Smooth muscle cell (in vitro differentiated cells): ENCODE measurements around the gene COL4A2. TPM values are rescaled to one million over a fixed set of nuclear protein-coding genes. Genes with fewer than 3 reads are reported as not detected.

Experiments
- DNase-seq: peaks from one replicate; lab custom pipeline; 2025; ENCODE audit not compliant: unreplicated experiment; lab: John Stamatoyannopoulos, UW
- H2AFZ ChIP-seq: fragments of 200-600 bp; sonication (generic); 2 replicates; pipeline ENCODE4 v1.6.0; 2016; ENCODE audit warnings: antibody characterized with exemption, low read depth, mild to moderate bottlenecking
- H3F3A ChIP-seq: fragments of 200-600 bp; sonication (generic); 2 replicates; pipeline ENCODE4 v1.6.0; 2017; ENCODE audit warnings: antibody characterized with exemption, low read depth
- H3K27ac ChIP-seq: fragments of 200-600 bp; sonication (generic); 2 replicates; pipeline ENCODE4 v1.5.1; 2016; ENCODE audit warnings: low read depth, mild to moderate bottlenecking
- H3K27me3 ChIP-seq: fragments of 200-600 bp; sonication (generic); 2 replicates; pipeline ENCODE4 v1.6.1; 2016; ENCODE audit warnings: low read depth, mild to moderate bottlenecking
- H3K36me3 ChIP-seq: fragments of 200-600 bp; sonication (generic); 2 replicates; pipeline ENCODE4 v1.5.1; 2016; ENCODE audit warnings: low read depth
- H3K4me1 ChIP-seq: fragments of 200-600 bp; sonication (generic); 2 replicates; pipeline ENCODE4 v1.5.1; 2016; ENCODE audit warnings: low read depth
- H3K4me2 ChIP-seq: fragments of 200-600 bp; sonication (generic); 2 replicates; pipeline ENCODE4 v1.6.0; 2016; ENCODE audit warnings: mild to moderate bottlenecking
- H3K4me3 ChIP-seq: fragments of 200-600 bp; sonication (generic); 2 replicates; pipeline ENCODE4 v1.5.1; 2016; ENCODE audit warnings: mild to moderate bottlenecking
- H3K79me2 ChIP-seq: fragments of 200-600 bp; sonication (generic); 2 replicates; pipeline ENCODE4 v1.6.0; 2016; ENCODE audit warnings: low read depth, mild to moderate bottlenecking
- H3K9ac ChIP-seq: fragments of 200-600 bp; sonication (generic); 2 replicates; pipeline ENCODE4 v1.6.0; 2016; ENCODE audit warnings: low read depth
- H3K9me3 ChIP-seq: fragments of 200-600 bp; sonication (generic); replicated peaks from 2 replicates; pipeline ENCODE4 v1.5.1; 2016; ENCODE audit warnings: low read depth
- H4K20me1 ChIP-seq: fragments of 200-600 bp; sonication (generic); 2 replicates; pipeline ENCODE4 v1.6.0; 2016; ENCODE audit warnings: low read depth
- WGBS: methylation state at CpG from one replicate; pipeline ENCODE4 v1.1.7; 2016; ENCODE audit warnings: low lambda C conversion rate; 5-methylcytosine and 5-hydroxymethylcytosine counted together
- polyA plus RNA-seq: library from polyadenylated mRNA; unstranded; fragments of >200 nt; fragmentation: Nextera tagmentation; extraction: Ambion mirVana; gene quantifications from 2 replicates; pipeline ENCODE4 v1.2.1, GENCODE V29; 2016
- total RNA-seq: library from RNA; depleted of rRNA; stranded (reverse); fragments of >200 nt; gene quantifications from 2 replicates; pipeline ENCODE4 v1.2.3, GENCODE V29; 2014
- TF ChIP-seq, protein P1 (sequence below): fragments of 200-600 bp; sonication (generic); IDR thresholded peaks from 2 replicates; pipeline ENCODE4 v1.5.1; 2017; ENCODE audit warnings: borderline replicate concordance, mild to moderate bottlenecking, antibody characterized with exemption; ENCODE audit not compliant: insufficient read depth, poor library complexity, severe bottlenecking

COL4A2 gene
- total and polyA plus RNA-seq, 2 experiments from 2014 or later = 1,456 to 2,786 TPM

DNA sequence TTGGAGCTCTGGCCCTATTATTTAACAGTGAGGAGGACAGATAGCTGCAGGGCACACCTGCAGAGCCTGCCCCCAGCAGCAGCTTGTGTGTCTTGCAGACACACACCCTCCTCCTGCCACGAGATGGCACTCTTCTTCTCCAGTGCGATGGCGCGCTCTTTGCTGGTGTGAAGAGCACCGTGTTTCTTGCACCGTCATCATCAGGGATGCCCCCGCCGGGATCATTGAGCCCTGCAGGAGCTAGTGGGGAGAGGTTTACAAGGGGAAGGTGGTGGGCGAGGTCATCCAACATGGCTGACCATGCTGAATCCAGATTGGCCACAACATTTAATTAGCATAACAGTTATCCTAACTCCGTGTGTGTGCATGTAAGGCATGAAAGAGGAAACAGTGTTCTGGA lies 148.9 kb downstream of the COL4A2 start:
- peaks cover 6% of the 10 kb centered on the region for H3K79me2 ChIP-seq
- H4K20me1 ChIP-seq = peaks cover 61% of the 10 kb centered on the region
- peaks cover 10% of the 10 kb centered on the region for H3K4me1 ChIP-seq
- no peak overlapping the region for H3K4me2 ChIP-seq
- WGBS = 47% methylated on average over 10 of the region's 10 CpGs
- TF ChIP-seq, protein P1, sequence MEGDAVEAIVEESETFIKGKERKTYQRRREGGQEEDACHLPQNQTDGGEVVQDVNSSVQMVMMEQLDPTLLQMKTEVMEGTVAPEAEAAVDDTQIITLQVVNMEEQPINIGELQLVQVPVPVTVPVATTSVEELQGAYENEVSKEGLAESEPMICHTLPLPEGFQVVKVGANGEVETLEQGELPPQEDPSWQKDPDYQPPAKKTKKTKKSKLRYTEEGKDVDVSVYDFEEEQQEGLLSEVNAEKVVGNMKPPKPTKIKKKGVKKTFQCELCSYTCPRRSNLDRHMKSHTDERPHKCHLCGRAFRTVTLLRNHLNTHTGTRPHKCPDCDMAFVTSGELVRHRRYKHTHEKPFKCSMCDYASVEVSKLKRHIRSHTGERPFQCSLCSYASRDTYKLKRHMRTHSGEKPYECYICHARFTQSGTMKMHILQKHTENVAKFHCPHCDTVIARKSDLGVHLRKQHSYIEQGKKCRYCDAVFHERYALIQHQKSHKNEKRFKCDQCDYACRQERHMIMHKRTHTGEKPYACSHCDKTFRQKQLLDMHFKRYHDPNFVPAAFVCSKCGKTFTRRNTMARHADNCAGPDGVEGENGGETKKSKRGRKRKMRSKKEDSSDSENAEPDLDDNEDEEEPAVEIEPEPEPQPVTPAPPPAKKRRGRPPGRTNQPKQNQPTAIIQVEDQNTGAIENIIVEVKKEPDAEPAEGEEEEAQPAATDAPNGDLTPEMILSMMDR = peak; percentile 54
- peaks cover 1% of the 10 kb centered on the region for H3K36me3 ChIP-seq
- peak; percentile 5 for DNase-seq
- no peak overlapping the region for H3K9ac ChIP-seq
- peaks cover 80% of the 10 kb centered on the region for H3F3A ChIP-seq
- no peaks in the 10 kb centered on the region for H3K9me3 ChIP-seq
- H3K4me3 ChIP-seq = no peak overlapping the region
- H3K27me3 ChIP-seq = no peaks in the 10 kb centered on the region
- no peak overlapping the region for H3K27ac ChIP-seq
- no peak overlapping the region for H2AFZ ChIP-seq

DNA sequence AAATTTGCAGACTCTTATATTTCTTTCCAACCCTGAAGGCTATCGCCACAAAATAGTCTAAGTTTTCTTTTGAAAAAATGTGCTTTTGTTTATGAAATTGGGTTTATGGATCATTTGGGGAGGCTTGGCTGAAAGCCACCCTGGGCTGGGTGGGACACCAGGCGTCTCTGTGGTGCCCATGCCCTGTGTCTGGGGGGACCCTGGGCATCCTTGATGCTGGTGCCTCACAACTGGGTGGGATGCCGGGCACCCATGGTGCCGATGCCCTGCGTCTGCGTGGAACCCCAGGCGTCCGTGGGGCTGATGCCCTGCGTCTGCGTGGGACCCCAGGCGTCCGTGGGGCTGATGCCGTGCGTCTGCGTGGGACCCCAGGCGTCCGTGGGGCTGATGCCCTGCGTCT lies 149.5 kb downstream of the COL4A2 start:
- Histone ChIP-seq H3K36me3 (peaks cover 4% of the 10 kb centered on the region), H3K4me3 (no peak overlapping the region), H3K27ac (no peak overlapping the region), H3K27me3 (no peaks in the 10 kb centered on the region), H3F3A (peaks cover 78% of the 10 kb centered on the region), H2AFZ (no peak overlapping the region), H3K79me2 (peaks cover 6% of the 10 kb centered on the region), H4K20me1 (peaks cover 66% of the 10 kb centered on the region), H3K4me2 (no peak overlapping the region), H3K9ac (no peak overlapping the region), H3K9me3 (no peaks in the 10 kb centered on the region), H3K4me1 (peaks cover 10% of the 10 kb centered on the region)
- TF ChIP-seq, protein P1 = no peak
- DNase-seq = no peak
- WGBS = 93% methylated on average over 14 of the region's 18 CpGs

DNA sequence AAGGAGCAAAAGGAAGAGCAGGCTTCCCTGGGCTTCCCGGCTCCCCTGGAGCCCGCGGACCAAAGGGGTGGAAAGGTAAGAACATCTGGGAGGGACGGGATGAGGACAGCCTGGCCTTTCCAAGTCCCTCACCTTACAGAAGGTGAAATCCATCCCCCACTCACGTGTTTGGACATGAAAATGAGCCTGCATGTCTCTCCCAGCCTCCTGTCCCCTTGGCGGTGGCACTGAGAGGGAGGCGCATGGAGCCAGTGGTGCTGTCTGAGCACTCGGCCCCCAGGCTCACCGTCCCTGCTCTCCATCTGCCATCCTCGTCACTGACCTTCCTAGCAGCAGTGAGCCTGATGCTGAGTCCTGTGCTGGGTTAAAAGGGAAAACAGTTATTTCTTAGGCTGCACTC lies 150.3 kb downstream of the COL4A2 start:
- peaks cover 4% of the 10 kb centered on the region for H3K36me3 ChIP-seq
- no peaks in the 10 kb centered on the region for H3K27me3 ChIP-seq
- WGBS = 94% methylated on average over 10 of the region's 10 CpGs
- peaks cover 69% of the 10 kb centered on the region for H4K20me1 ChIP-seq
- peaks cover 6% of the 10 kb centered on the region for H3K79me2 ChIP-seq
- no peak overlapping the region for H2AFZ ChIP-seq
- DNase-seq = no peak
- peaks cover 75% of the 10 kb centered on the region for H3F3A ChIP-seq
- no peak overlapping the region for H3K27ac ChIP-seq
- H3K9me3 ChIP-seq = no peaks in the 10 kb centered on the region
- no peak overlapping the region for H3K4me2 ChIP-seq
- H3K9ac ChIP-seq = no peak overlapping the region
- TF ChIP-seq, protein P1 = no peak
- H3K4me3 ChIP-seq = no peak overlapping the region
- H3K4me1 ChIP-seq = peaks cover 10% of the 10 kb centered on the region

DNA sequence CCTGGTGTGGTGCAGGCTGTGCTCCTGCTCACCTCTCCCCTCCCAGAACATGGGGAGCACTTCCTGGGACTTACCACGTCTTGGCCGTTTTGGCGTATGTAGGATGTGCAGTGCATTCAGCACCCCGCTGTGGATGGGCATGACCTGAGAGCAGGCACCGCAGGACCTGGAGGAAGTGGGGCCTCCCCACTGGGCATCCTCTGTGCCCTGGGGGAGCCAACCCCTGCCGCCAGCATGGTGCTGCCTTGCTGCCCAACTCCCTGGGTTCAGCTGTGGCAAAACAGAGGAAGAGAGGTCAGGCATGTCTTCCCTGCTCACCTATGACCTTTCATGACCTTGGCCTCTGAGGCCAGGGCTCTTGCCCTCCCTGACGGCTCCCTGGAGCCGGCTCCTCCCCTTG lies 150.9 kb downstream of the COL4A2 start:
- H3K27me3 ChIP-seq = no peaks in the 10 kb centered on the region
- no peak overlapping the region for H3K9ac ChIP-seq
- H3K36me3 ChIP-seq = peaks cover 4% of the 10 kb centered on the region
- H3K4me2 ChIP-seq = no peak overlapping the region
- no peaks in the 10 kb centered on the region for H3K9me3 ChIP-seq
- H2AFZ ChIP-seq = no peak overlapping the region
- H3K27ac ChIP-seq = no peak overlapping the region
- peaks cover 76% of the 10 kb centered on the region for H4K20me1 ChIP-seq
- H3K4me3 ChIP-seq = no peak overlapping the region
- peaks cover 77% of the 10 kb centered on the region for H3F3A ChIP-seq
- DNase-seq = no peak
- TF ChIP-seq, protein P1 = no peak
- 93% methylated on average over 8 of the region's 8 CpGs for WGBS
- no peaks in the 10 kb centered on the region for H3K79me2 ChIP-seq
- H3K4me1 ChIP-seq = peaks cover 10% of the 10 kb centered on the region
